B cell (primary cell): Measurements from ENCODE around the gene GRIK2. TPM values are rescaled to one million over a fixed set of nuclear protein-coding genes. Genes with fewer than 3 reads are reported as not detected.

Experiments used
- ATAC-seq: fragments of 200-7000 bp; cut with Tn5 transposase; one replicate; pipeline ENCODE4 v1.10.0; 2021; ENCODE audit warnings: low read depth, mild to moderate bottlenecking, moderate number of reproducible peaks, moderate library complexity
- CTCF ChIA-PET: fragments of 350-600 bp; sonication (Branson Sonifier 250); formaldehyde crosslinking; loops from one replicate; lab custom pipeline; 2021; ENCODE audit warnings: antibody characterized with exemption, inconsistent platforms; lab: Charles Lee
- POLR2A ChIA-PET: fragments of 350-600 bp; sonication (Branson Sonifier 250); formaldehyde crosslinking; loops from one replicate; lab custom pipeline; 2021; ENCODE audit warnings: antibody characterized with exemption; lab: Charles Lee
- DNase-seq: peaks from one replicate; pipeline ENCODE4 v3.0.0; 2013
- H2AFZ ChIP-seq: 2 replicates; pipeline ENCODE4 v1.6.1; 2012; ENCODE audit warnings: mild to moderate bottlenecking, low read depth, low read length; ENCODE audit not compliant: insufficient read depth, poor library complexity, severe bottlenecking
- H3K27ac ChIP-seq, 2 donors: 1 replicate in 1 of 2; 2 replicates in 1 of 2; pipeline ENCODE4 v1.5.1; 2012 to 2013; ENCODE audit warnings: low read length in 2 of 2, mild to moderate bottlenecking in 2 of 2, moderate library complexity in 1 of 2
- H3K27me3 ChIP-seq, 4 experiments: fragments of 200-600 bp in 1 of 4; sonication (generic) in 1 of 4; replicated peaks in 1 of 4; 1 replicate in 2 of 4; 2 replicates in 2 of 4; pipeline versions ENCODE4 v1.6.1 to v1.7.0; 2013 to 2016; ENCODE audit warnings: low read length in 3 of 4, mild to moderate bottlenecking in 2 of 4, mixed read lengths in 1 of 4, moderate library complexity in 1 of 4; ENCODE audit not compliant: insufficient read depth in 4 of 4, control insufficient read depth in 3 of 4; ENCODE audit errors: control extremely low read depth in 1 of 4
- H3K36me3 ChIP-seq, 2 experiments: replicated peaks in 1 of 2; 1 replicate in 1 of 2; 2 replicates in 1 of 2; pipeline versions ENCODE4 v1.6.1 to v1.7.1; 2013; ENCODE audit warnings: low read length in 1 of 2; ENCODE audit not compliant: insufficient read depth in 2 of 2, control insufficient read depth in 1 of 2; ENCODE audit errors: control extremely low read depth in 1 of 2, extremely low read depth in 1 of 2
- H3K4me1 ChIP-seq, 2 donors: fragments of 200-600 bp in 1 of 2; sonication (generic) in 1 of 2; 1 replicate in 1 of 2; 2 replicates in 1 of 2; pipeline versions ENCODE4 v1.5.1 to v1.6.1; 2013 to 2017; ENCODE audit warnings: low read length in 2 of 2; ENCODE audit not compliant: control insufficient read depth in 2 of 2, insufficient read depth in 2 of 2
- H3K4me2 ChIP-seq: replicated peaks from 2 replicates; pipeline ENCODE3; 2012; ENCODE audit warnings: mild to moderate bottlenecking, low read depth, low read length; ENCODE audit not compliant: poor library complexity, severe bottlenecking
- H3K4me3 ChIP-seq, 5 experiments: fragments of 200-600 bp in 1 of 5; sonication (generic) in 1 of 5; 1 replicate in 3 of 5; 2 replicates in 2 of 5; pipeline versions ENCODE4 v1.5.1 to v1.7.0; 2011 to 2016; ENCODE audit warnings: low read length in 4 of 5, mild to moderate bottlenecking in 4 of 5, low read depth in 2 of 5, control low read depth in 1 of 5, moderate library complexity in 1 of 5; ENCODE audit not compliant: insufficient read depth in 1 of 5; ENCODE audit errors: control extremely low read depth in 1 of 5, extremely low read depth in 1 of 5
- H3K79me2 ChIP-seq: fragments of 200-600 bp; sonication (generic); one replicate; pipeline ENCODE4 v1.6.0; 2016; ENCODE audit warnings: low read length; ENCODE audit not compliant: control insufficient read depth, insufficient read depth
- H3K9ac ChIP-seq: fragments of 200-600 bp; sonication (generic); 2 replicates; pipeline ENCODE4 v1.6.1; 2017; ENCODE audit warnings: mild to moderate bottlenecking, low read length, moderate library complexity
- H3K9me3 ChIP-seq, 3 donors: one replicate each; pipeline versions ENCODE4 v1.6.1 to v1.7.1; 2013; ENCODE audit warnings: low read length in 2 of 3; ENCODE audit not compliant: control insufficient read depth in 2 of 3, insufficient read depth in 1 of 3; ENCODE audit errors: control extremely low read depth in 1 of 3
- H4K20me1 ChIP-seq: 2 replicates; pipeline ENCODE4 v1.6.0; 2012; ENCODE audit warnings: mild to moderate bottlenecking, low read length; ENCODE audit not compliant: insufficient read depth, control insufficient read depth, poor library complexity, severe bottlenecking
- H3K27ac Mint-ChIP-seq: one replicate; pipeline ENCODE4 v1.8.0; 2021; ENCODE audit warnings: mixed read lengths
- H3K27me3 Mint-ChIP-seq: one replicate; pipeline ENCODE4 v1.8.0; 2021; ENCODE audit warnings: mixed read lengths
- H3K4me1 Mint-ChIP-seq: one replicate; pipeline ENCODE4 v1.8.0; 2021; ENCODE audit warnings: mixed read lengths
- H3K4me3 Mint-ChIP-seq: one replicate; pipeline ENCODE4 v1.8.0; 2021; ENCODE audit warnings: mixed read lengths
- H3K9me3 Mint-ChIP-seq: one replicate; pipeline ENCODE4 v1.8.0; 2022; ENCODE audit warnings: mixed read lengths; ENCODE audit not compliant: insufficient read depth
- EZH2 ChIP-seq: IDR thresholded peaks from 2 replicates; pipeline ENCODE4 v1.6.1; 2012; ENCODE audit warnings: borderline replicate concordance, low read depth, mild to moderate bottlenecking, moderate library complexity, low read length; ENCODE audit not compliant: insufficient read depth, poor library complexity, severe bottlenecking
- WGBS: methylation state at CpG from one replicate; pipeline ENCODE4 v1.1.5; 2013; ENCODE audit warnings: missing lambda C conversion rate; ENCODE audit not compliant: insufficient coverage; 5-methylcytosine and 5-hydroxymethylcytosine counted together
- intact Hi-C: fragments of 100-400 bp; cut with micrococcal nuclease; formaldehyde crosslinking; loops from one replicate; pipeline ENCODE4 v1.10.0; 2022
- polyA plus RNA-seq: library from polyadenylated mRNA; depleted of rRNA; stranded (reverse); fragments of >200 nt; gene quantifications from 2 replicates; pipeline ENCODE4 v1.2.3, GENCODE V29; 2012
- total RNA-seq, 2 donors: library from RNA; stranded (reverse); fragments of 120-200 nt in 1 of 2; gene quantifications; 1 replicate in 1 of 2; 2 replicates in 1 of 2; pipeline versions ENCODE4 v1.2.3 to v1.2.4, GENCODE V29; 2013 to 2022
- TF ChIP-seq, protein P1 (sequence below): fragments of 200-600 bp; IDR thresholded peaks from one replicate; pipeline ENCODE4 v1.8.0; 2022; ENCODE audit warnings: antibody characterized with exemption, mild to moderate bottlenecking

Gene GRIK2
- total and polyA plus RNA-seq, 2 donors (not counting 1 experiment from before 2014, with no cell fraction given) = not detected

DNA sequence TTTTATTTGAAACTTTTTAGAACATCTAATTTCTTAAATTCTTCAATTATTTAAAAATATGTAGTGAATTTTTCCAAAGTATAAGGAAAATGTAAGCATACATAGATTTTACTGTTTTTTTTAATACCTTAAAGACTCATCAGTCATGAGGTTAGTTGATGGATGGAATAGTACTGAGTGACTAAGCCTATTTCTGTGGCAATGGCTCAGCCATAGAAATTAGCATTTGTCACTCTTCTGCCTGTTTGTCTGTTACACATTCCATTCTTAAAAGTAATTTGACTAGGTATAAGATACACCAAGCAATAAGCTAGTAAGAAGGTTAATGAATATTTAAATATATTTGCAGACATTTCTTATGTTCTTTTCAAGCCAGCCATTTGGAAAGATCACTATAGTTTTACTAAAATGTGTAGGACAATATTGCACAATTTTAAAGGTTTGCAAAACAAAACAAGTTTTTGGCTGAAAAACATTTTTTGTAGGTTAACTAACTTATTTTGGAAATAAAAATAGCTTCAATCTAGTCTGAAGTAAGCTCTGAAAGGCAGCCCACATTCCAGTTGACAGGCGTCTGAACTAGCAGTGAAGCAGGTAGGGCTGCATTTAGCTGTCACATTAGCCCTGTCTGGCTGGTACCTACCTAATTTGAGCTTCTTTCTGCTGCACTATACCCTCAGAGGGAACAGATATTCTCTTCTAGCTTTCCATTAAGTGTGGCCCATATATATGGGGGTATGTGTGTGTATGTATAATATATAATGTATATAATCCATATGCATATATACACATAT, 385.7 kb downstream of the GRIK2 start:
- Histone ChIP-seq H3K79me2 (no peaks in the 10 kb centered on the region), H3K36me3 (no peaks in the 10 kb centered on the region), H2AFZ (no peak overlapping the region), H3K9ac (no peak overlapping the region), H3K4me3 (no peak overlapping the region), H3K27ac (no peak overlapping the region), H3K4me1 (no peaks in the 10 kb centered on the region), H3K27me3 (no peaks in the 10 kb centered on the region), H4K20me1 (no peaks in the 10 kb centered on the region), H3K9me3 (peaks cover 0 to 3% (median 0%) of the 10 kb centered on the region in 3 donors), H3K4me2 (no peak overlapping the region)
- TF ChIP-seq, protein P1, sequence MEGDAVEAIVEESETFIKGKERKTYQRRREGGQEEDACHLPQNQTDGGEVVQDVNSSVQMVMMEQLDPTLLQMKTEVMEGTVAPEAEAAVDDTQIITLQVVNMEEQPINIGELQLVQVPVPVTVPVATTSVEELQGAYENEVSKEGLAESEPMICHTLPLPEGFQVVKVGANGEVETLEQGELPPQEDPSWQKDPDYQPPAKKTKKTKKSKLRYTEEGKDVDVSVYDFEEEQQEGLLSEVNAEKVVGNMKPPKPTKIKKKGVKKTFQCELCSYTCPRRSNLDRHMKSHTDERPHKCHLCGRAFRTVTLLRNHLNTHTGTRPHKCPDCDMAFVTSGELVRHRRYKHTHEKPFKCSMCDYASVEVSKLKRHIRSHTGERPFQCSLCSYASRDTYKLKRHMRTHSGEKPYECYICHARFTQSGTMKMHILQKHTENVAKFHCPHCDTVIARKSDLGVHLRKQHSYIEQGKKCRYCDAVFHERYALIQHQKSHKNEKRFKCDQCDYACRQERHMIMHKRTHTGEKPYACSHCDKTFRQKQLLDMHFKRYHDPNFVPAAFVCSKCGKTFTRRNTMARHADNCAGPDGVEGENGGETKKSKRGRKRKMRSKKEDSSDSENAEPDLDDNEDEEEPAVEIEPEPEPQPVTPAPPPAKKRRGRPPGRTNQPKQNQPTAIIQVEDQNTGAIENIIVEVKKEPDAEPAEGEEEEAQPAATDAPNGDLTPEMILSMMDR = no peak
- TF ChIP-seq EZH2 = no peak
- no peaks in the 10 kb centered on the region for H3K4me1 Mint-ChIP-seq
- intact Hi-C loops = no loop called here
- POLR2A ChIA-PET = no interaction called here
- CTCF ChIA-PET = no interaction called here
- 90% methylated on average over 1 of the region's 1 CpG for WGBS
- no peaks in the 10 kb centered on the region for H3K9me3 Mint-ChIP-seq
- no peak overlapping the region for H3K27ac Mint-ChIP-seq
- no peaks in the 10 kb centered on the region for H3K27me3 Mint-ChIP-seq
- no peak overlapping the region for H3K4me3 Mint-ChIP-seq
- ATAC-seq (no peak), DNase-seq (no peak)

DNA sequence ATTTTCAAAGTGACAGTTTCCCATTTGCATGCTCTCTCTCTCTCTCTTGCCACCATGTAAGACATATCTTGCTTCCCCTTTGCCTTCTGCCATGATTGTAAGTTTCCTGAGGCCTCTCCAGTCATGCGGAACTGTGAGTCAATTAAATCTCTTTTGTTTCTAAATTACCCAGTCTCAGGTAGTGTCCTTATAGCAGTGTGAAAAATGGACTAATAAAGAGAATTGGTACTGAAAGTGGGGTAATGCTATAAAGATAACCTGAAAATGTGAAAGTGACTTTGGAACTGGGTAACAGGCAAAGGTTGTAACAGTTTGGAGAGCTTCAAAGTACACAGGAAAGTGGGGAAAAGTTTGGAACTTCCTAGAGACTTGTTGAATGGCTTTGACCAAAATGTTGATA, 389.8 kb downstream of the GRIK2 start:
- Histone ChIP-seq H3K4me2 (no peak overlapping the region), H3K9me3 (peaks cover 0 to 3% (median 0%) of the 10 kb centered on the region in 3 donors), H3K36me3 (no peaks in the 10 kb centered on the region), H3K79me2 (no peaks in the 10 kb centered on the region), H3K4me1 (no peaks in the 10 kb centered on the region), H4K20me1 (no peaks in the 10 kb centered on the region), H3K9ac (no peak overlapping the region), H3K27ac (no peak overlapping the region), H3K27me3 (no peaks in the 10 kb centered on the region), H3K4me3 (no peak overlapping the region), H2AFZ (no peak overlapping the region)
- H3K4me3 Mint-ChIP-seq = no peak overlapping the region
- CTCF ChIA-PET = no interaction called here
- ATAC-seq = no peak
- POLR2A ChIA-PET = no interaction called here
- H3K4me1 Mint-ChIP-seq = no peaks in the 10 kb centered on the region
- H3K27me3 Mint-ChIP-seq = no peaks in the 10 kb centered on the region
- no peak for DNase-seq
- H3K27ac Mint-ChIP-seq = no peak overlapping the region
- intact Hi-C loops = no loop called here
- peaks cover 8% of the 10 kb centered on the region for H3K9me3 Mint-ChIP-seq
- TF ChIP-seq, protein P1 = no peak
- TF ChIP-seq EZH2 = no peak
- WGBS = no CpG with 5 or more reads among the region's 1 CpG
